ENCODE results near the gene CSRNP3.

CSRNP3 gene

DNA sequence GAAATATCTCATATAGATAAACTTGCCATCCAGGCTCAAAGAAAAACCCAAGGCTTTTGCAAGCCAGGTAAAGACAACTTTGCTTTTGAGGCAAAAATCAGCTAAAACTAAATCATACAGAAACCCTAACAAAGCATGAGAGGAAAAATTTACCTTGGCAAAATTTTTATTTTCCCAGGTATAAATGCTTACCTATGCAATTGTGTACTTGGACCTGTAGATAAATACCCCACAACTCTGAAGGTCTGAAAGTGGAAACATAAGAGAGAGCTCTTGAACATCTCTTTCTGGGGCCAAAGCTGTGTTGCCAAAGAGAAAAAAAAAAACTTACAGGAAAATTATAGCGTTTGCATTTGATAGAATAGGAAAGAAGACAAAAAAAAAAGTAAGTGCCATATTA, 14.6 kb upstream of the CSRNP3 start:
- POLR2A ChIA-PET = no interaction called here
- TF ChIP-seq ZNF416 (tag by site-specific recombination; IDR thresholded peaks at IDR 0.05) (no peak), ZNF558 (tag by site-specific recombination; IDR thresholded peaks at IDR 0.05) (peak; percentile 64; the same call in 1 of the 2 replicates)
- H3K27ac ChIP-seq (ENCODE audit: extremely low read depth, low read depth, low read length) = no peak overlapping the region
- H3K9me3 ChIP-seq (ENCODE audit: control insufficient read depth, insufficient read depth, low read depth, low read length) = no peaks in the 10 kb centered on the region
- CTCF ChIA-PET = interaction anchor here (0.7 kb wide), 1 partner anchor 270 kb away, joined by 4 read pairs; no protein-coding TSS in a partner anchor
- no peaks in the 10 kb centered on the region for H3K36me3 ChIP-seq (ENCODE audit: control insufficient read depth in 2 of 2, insufficient read depth in 1 of 2, low read length in 2 of 2)
- H3K4me1 ChIP-seq (ENCODE audit: control insufficient read depth, insufficient read depth, low read length) = no peaks in the 10 kb centered on the region
- no peak overlapping the region for H3K4me3 ChIP-seq (ENCODE audit: low read depth, low read length)

DNA sequence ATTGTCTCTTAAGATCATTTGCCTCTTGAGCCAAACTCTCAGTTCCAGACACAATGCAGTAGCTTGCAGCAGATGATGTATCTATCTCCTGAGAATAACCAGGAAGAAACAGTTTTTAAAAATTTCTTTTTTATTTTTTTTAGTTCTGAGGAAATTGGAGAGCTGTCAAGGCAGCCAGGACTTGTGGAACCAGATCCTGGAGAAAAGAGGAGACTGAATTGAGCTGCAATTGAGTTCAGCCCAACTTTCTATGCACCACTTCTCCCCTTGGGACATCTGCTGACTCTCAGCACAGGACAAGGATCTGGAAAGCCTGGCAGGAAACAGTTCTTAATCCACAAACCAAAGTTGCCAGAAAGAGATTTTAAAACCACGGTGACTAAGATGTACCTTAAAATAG, 13.5 kb upstream of the CSRNP3 start:
- ChIA-PET POLR2A (no interaction called here), CTCF (no interaction called here)
- Histone ChIP-seq H3K9me3 (ENCODE audit: control insufficient read depth, insufficient read depth, low read depth, low read length) (no peaks in the 10 kb centered on the region), H3K4me3 (ENCODE audit: low read depth, low read length) (no peak overlapping the region), H3K4me1 (ENCODE audit: control insufficient read depth, insufficient read depth, low read length) (no peaks in the 10 kb centered on the region), H3K27ac (ENCODE audit: extremely low read depth, low read depth, low read length) (no peak overlapping the region), H3K36me3 (ENCODE audit: control insufficient read depth in 2 of 2, insufficient read depth in 1 of 2, low read length in 2 of 2) (no peaks in the 10 kb centered on the region)
- TF ChIP-seq ZNF660 (tag by site-specific recombination; IDR thresholded peaks at IDR 0.05) = no peak
- no peak for TF ChIP-seq ZNF416 (tag by site-specific recombination; IDR thresholded peaks at IDR 0.05)
- TF ChIP-seq ZBTB7A (tag by site-specific recombination; IDR thresholded peaks at IDR 0.05; ENCODE audit: low read depth) = no peak
- TF ChIP-seq, protein P1, sequence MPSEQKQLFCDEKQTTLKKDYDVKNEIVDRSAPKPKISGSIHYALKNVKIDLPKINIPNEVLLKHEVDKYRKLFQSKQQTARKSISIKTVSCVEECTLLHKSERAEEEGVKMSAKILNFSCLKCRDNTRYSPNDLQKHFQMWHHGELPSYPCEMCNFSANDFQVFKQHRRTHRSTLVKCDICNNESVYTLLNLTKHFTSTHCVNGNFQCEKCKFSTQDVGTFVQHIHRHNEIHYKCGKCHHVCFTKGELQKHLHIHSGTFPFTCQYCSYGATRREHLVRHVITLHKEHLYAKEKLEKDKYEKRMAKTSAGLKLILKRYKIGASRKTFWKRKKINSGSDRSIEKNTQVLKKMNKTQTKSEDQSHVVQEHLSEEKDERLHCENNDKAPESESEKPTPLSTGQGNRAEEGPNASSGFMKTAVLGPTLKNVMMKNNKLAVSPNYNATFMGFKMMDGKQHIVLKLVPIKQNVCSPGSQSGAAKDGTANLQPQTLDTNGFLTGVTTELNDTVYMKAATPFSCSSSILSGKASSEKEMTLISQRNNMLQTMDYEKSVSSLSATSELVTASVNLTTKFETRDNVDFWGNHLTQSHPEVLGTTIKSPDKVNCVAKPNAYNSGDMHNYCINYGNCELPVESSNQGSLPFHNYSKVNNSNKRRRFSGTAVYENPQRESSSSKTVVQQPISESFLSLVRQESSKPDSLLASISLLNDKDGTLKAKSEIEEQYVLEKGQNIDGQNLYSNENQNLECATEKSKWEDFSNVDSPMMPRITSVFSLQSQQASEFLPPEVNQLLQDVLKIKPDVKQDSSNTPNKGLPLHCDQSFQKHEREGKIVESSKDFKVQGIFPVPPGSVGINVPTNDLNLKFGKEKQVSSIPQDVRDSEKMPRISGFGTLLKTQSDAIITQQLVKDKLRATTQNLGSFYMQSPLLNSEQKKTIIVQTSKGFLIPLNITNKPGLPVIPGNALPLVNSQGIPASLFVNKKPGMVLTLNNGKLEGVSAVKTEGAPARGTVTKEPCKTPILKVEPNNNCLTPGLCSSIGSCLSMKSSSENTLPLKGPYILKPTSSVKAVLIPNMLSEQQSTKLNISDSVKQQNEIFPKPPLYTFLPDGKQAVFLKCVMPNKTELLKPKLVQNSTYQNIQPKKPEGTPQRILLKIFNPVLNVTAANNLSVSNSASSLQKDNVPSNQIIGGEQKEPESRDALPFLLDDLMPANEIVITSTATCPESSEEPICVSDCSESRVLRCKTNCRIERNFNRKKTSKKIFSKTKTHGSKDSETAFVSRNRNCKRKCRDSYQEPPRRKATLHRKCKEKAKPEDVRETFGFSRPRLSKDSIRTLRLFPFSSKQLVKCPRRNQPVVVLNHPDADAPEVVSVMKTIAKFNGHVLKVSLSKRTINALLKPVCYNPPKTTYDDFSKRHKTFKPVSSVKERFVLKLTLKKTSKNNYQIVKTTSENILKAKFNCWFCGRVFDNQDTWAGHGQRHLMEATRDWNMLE (tag by site-specific recombination; conservative IDR thresholded peaks at IDR 0.05; ENCODE audit: low read depth) = no peak
- no peak for TF ChIP-seq ZNF426 (tag by site-specific recombination; IDR thresholded peaks at IDR 0.05)
- TF ChIP-seq, protein P2, sequence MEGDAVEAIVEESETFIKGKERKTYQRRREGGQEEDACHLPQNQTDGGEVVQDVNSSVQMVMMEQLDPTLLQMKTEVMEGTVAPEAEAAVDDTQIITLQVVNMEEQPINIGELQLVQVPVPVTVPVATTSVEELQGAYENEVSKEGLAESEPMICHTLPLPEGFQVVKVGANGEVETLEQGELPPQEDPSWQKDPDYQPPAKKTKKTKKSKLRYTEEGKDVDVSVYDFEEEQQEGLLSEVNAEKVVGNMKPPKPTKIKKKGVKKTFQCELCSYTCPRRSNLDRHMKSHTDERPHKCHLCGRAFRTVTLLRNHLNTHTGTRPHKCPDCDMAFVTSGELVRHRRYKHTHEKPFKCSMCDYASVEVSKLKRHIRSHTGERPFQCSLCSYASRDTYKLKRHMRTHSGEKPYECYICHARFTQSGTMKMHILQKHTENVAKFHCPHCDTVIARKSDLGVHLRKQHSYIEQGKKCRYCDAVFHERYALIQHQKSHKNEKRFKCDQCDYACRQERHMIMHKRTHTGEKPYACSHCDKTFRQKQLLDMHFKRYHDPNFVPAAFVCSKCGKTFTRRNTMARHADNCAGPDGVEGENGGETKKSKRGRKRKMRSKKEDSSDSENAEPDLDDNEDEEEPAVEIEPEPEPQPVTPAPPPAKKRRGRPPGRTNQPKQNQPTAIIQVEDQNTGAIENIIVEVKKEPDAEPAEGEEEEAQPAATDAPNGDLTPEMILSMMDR (tag by site-specific recombination; IDR thresholded peaks at IDR 0.05) = no peak
- TF ChIP-seq, protein P3, sequence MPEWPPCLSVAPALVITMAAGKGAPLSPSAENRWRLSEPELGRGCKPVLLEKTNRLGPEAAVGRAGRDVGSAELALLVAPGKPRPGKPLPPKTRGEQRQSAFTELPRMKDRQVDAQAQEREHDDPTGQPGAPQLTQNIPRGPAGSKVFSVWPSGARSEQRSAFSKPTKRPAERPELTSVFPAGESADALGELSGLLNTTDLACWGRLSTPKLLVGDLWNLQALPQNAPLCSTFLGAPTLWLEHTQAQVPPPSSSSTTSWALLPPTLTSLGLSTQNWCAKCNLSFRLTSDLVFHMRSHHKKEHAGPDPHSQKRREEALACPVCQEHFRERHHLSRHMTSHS (tag by site-specific recombination; IDR thresholded peaks at IDR 0.05) = no peak
- TF ChIP-seq ZNF561 (tag by site-specific recombination; IDR thresholded peaks at IDR 0.05; ENCODE audit: borderline replicate concordance) = no peak
- TF ChIP-seq ZNF311 (tag by site-specific recombination; IDR thresholded peaks at IDR 0.05; ENCODE audit: borderline replicate concordance) = no peak
- no peak for TF ChIP-seq IKZF3 (tag by site-specific recombination; IDR thresholded peaks at IDR 0.05)
- TF ChIP-seq, protein P4, sequence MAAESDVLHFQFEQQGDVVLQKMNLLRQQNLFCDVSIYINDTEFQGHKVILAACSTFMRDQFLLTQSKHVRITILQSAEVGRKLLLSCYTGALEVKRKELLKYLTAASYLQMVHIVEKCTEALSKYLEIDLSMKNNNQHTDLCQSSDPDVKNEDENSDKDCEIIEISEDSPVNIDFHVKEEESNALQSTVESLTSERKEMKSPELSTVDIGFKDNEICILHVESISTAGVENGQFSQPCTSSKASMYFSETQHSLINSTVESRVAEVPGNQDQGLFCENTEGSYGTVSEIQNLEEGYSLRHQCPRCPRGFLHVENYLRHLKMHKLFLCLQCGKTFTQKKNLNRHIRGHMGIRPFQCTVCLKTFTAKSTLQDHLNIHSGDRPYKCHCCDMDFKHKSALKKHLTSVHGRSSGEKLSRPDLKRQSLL (tag by site-specific recombination; IDR thresholded peaks at IDR 0.05) = no peak
- no peak for TF ChIP-seq ZNF530 (tag by site-specific recombination; IDR thresholded peaks at IDR 0.05; ENCODE audit: low read depth)
